Neural progenitor cell (in vitro differentiated cells): ENCODE data around the gene TYSND1. TPM values are rescaled to one million over a fixed set of nuclear protein-coding genes. Genes with fewer than 3 reads are reported as not detected.

Experiments used
- DNase-seq: peaks from one replicate; pipeline ENCODE4 v3.0.0-alpha.2; 2016; ENCODE audit warnings: low spot score
- H2AFZ ChIP-seq: fragments of 200-600 bp; sonication (generic); replicated peaks from 2 replicates; pipeline ENCODE4 v1.6.1; 2016; ENCODE audit warnings: antibody characterized with exemption
- H3F3A ChIP-seq: fragments of 200-600 bp; sonication (generic); 2 replicates; pipeline ENCODE4 v1.6.1; 2016; ENCODE audit warnings: antibody characterized with exemption, low read depth
- H3K27ac ChIP-seq: fragments of 200-600 bp; sonication (generic); 2 replicates; pipeline ENCODE4 v1.5.1; 2016; ENCODE audit warnings: mild to moderate bottlenecking
- H3K27me3 ChIP-seq: fragments of 200-600 bp; sonication (generic); 2 replicates; pipeline ENCODE4 v1.6.1; 2016; ENCODE audit warnings: mild to moderate bottlenecking, moderate library complexity
- H3K36me3 ChIP-seq: fragments of 200-600 bp; sonication (generic); 2 replicates; pipeline ENCODE4 v1.5.1; 2016
- H3K4me1 ChIP-seq: fragments of 200-600 bp; sonication (generic); 2 replicates; pipeline ENCODE4 v1.6.1; 2016; ENCODE audit warnings: mixed run types
- H3K4me2 ChIP-seq: fragments of 200-600 bp; sonication (generic); 2 replicates; pipeline ENCODE4 v1.6.1; 2016
- H3K4me3 ChIP-seq: fragments of 200-600 bp; sonication (generic); 2 replicates; pipeline ENCODE4 v1.5.1; 2016
- H3K79me2 ChIP-seq: fragments of 200-600 bp; sonication (generic); 2 replicates; pipeline ENCODE4 v1.6.1; 2016; ENCODE audit warnings: low read depth
- H3K9ac ChIP-seq: fragments of 200-600 bp; sonication (generic); 2 replicates; pipeline ENCODE4 v1.6.1; 2016
- H3K9me3 ChIP-seq: fragments of 200-600 bp; sonication (generic); 2 replicates; pipeline ENCODE4 v1.5.1; 2016; ENCODE audit warnings: low read depth
- H4K20me1 ChIP-seq: fragments of 200-600 bp; sonication (generic); 2 replicates; pipeline ENCODE4 v1.6.1; 2016; ENCODE audit warnings: low read depth
- H3K27ac Mint-ChIP-seq: 3 replicates; pipeline ENCODE4 v1.8.0; 2021; ENCODE audit warnings: mixed read lengths
- H3K27me3 Mint-ChIP-seq: 2 replicates; pipeline ENCODE4 v1.8.0; 2022; ENCODE audit warnings: low read depth, mild to moderate bottlenecking, inconsistent platforms, moderate library complexity, mixed read lengths; ENCODE audit not compliant: insufficient read depth
- H3K36me3 Mint-ChIP-seq: 3 replicates; pipeline ENCODE4 v1.8.0; 2021; ENCODE audit warnings: mixed read lengths
- H3K4me1 Mint-ChIP-seq: 3 replicates; pipeline ENCODE4 v1.8.0; 2021; ENCODE audit warnings: mixed read lengths
- H3K4me3 Mint-ChIP-seq: 3 replicates; pipeline ENCODE4 v1.8.0; 2021; ENCODE audit warnings: mild to moderate bottlenecking, moderate library complexity, mixed read lengths
- H3K9me3 Mint-ChIP-seq: 3 replicates; pipeline ENCODE4 v1.8.0; 2020; ENCODE audit warnings: mixed read lengths
- EZH2 ChIP-seq: fragments of 200-600 bp; sonication (generic); IDR thresholded peaks from 2 replicates; pipeline ENCODE4 v1.6.1; 2017; ENCODE audit warnings: antibody characterized with exemption, mild to moderate bottlenecking, moderate library complexity
- EZH2phosphoT487 ChIP-seq: fragments of 200-600 bp; sonication (generic); IDR thresholded peaks from 2 replicates; pipeline ENCODE4 v1.6.1; 2017; ENCODE audit warnings: antibody characterized with exemption
- total RNA-seq: library from RNA; depleted of rRNA; stranded (reverse); fragments of >200 nt; gene quantifications from 2 replicates; pipeline ENCODE4 v1.2.3, GENCODE V29; 2015; ENCODE audit warnings: low replicate concordance
- TF ChIP-seq, protein P1 (sequence below): fragments of 200-600 bp; sonication (generic); IDR thresholded peaks from 2 replicates; pipeline ENCODE4 v1.5.1; 2017; ENCODE audit warnings: antibody characterized with exemption, mild to moderate bottlenecking

The TYSND1 gene
- total RNA-seq, 1 donor from 2014 or later, result 7.7 TPM

DNA sequence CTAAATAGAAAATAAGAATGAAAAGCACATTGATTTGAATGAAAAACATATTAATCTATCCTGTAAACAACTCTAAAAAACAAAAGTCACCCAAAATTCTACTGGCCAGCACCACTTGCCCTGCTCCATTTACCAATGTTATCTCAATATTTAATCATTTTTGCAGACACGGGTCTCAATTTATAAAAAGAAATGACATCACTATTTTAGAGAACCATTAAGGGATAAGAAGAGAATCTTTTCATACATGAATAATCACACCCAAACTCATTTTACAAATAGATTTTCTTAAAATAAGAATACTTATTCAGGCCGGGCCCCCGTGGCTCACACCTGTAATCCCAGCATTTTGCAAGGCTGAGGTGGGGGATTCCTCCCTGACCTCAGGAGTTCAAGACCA lies 19.9 kb upstream of the TYSND1 start:
- Mint-ChIP-seq H3K27me3 (peaks cover 3% of the 10 kb centered on the region), H3K27ac (no peak overlapping the region), H3K9me3 (no peaks in the 10 kb centered on the region), H3K36me3 (peaks cover 13% of the 10 kb centered on the region), H3K4me1 (peaks cover 29% of the 10 kb centered on the region), H3K4me3 (no peak overlapping the region)
- Histone ChIP-seq H3K27ac (no peak overlapping the region), H3K36me3 (no peaks in the 10 kb centered on the region), H2AFZ (no peak overlapping the region), H3K9me3 (no peaks in the 10 kb centered on the region), H3K4me3 (no peak overlapping the region), H3K79me2 (peaks cover 85% of the 10 kb centered on the region), H3K4me1 (peaks cover 17% of the 10 kb centered on the region), H3K27me3 (no peaks in the 10 kb centered on the region), H4K20me1 (peaks cover 83% of the 10 kb centered on the region), H3K9ac (no peak overlapping the region), H3F3A (peaks cover 12% of the 10 kb centered on the region), H3K4me2 (no peak overlapping the region)
- TF ChIP-seq EZH2 (no peak), EZH2phosphoT487 (no peak)
- TF ChIP-seq, protein P1, sequence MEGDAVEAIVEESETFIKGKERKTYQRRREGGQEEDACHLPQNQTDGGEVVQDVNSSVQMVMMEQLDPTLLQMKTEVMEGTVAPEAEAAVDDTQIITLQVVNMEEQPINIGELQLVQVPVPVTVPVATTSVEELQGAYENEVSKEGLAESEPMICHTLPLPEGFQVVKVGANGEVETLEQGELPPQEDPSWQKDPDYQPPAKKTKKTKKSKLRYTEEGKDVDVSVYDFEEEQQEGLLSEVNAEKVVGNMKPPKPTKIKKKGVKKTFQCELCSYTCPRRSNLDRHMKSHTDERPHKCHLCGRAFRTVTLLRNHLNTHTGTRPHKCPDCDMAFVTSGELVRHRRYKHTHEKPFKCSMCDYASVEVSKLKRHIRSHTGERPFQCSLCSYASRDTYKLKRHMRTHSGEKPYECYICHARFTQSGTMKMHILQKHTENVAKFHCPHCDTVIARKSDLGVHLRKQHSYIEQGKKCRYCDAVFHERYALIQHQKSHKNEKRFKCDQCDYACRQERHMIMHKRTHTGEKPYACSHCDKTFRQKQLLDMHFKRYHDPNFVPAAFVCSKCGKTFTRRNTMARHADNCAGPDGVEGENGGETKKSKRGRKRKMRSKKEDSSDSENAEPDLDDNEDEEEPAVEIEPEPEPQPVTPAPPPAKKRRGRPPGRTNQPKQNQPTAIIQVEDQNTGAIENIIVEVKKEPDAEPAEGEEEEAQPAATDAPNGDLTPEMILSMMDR, result no peak
- DNase-seq, result no peak

DNA sequence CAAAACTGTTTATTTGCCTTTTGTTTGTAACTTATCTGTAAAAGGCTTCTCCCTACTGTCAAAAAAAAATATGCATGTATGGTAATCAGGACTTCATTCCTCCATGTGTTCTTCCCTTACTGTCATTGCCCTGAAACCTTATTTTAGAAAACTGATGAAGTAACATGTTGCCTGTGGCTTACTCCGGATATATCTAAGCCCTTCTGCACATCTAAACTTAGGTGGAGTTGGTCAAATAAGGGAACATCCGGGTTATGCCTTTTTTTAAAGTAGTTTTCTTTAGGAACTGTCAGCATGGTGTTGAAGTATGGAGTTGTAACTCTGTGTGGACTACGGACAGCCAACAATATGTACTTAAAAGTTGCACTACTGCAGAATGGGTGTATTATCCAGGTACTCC lies 17.7 kb upstream of the TYSND1 start:
- DNase-seq, result no peak
- Histone ChIP-seq H3K27me3 (no peaks in the 10 kb centered on the region), H3K9me3 (no peaks in the 10 kb centered on the region), H3K4me3 (no peak overlapping the region), H3F3A (no peaks in the 10 kb centered on the region), H2AFZ (no peak overlapping the region), H4K20me1 (peaks cover 91% of the 10 kb centered on the region), H3K4me1 (peaks cover 15% of the 10 kb centered on the region), H3K36me3 (no peaks in the 10 kb centered on the region), H3K9ac (no peak overlapping the region), H3K27ac (no peak overlapping the region), H3K4me2 (no peak overlapping the region), H3K79me2 (peaks cover 95% of the 10 kb centered on the region)
- no peak overlapping the region for H3K4me3 Mint-ChIP-seq
- peaks cover 3% of the 10 kb centered on the region for H3K27me3 Mint-ChIP-seq
- TF ChIP-seq EZH2phosphoT487 (no peak), EZH2 (no peak)
- TF ChIP-seq, protein P1, result no peak
- no peaks in the 10 kb centered on the region for H3K9me3 Mint-ChIP-seq
- peaks cover 16% of the 10 kb centered on the region for H3K36me3 Mint-ChIP-seq
- peaks cover 22% of the 10 kb centered on the region for H3K4me1 Mint-ChIP-seq
- no peak overlapping the region for H3K27ac Mint-ChIP-seq

DNA sequence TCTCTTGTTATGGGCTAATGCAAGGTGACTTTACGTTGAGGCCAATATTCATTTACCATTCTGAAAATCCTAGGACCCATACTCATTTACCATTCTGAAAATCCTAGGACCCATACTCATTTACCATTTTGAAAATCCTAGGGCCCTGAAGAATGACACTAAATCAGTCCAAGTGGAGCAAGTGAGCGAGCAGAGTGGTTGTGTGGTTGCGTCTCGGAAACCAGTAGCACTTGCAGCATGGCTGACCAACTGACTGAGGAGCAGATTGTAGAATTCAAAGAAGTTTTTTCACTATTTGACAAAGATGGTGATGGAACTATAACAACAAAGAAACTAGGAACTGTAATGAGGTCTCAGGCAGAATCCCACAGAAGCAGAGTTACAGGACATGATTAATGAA lies 16.9 kb upstream of the TYSND1 start:
- Histone ChIP-seq H3K9me3 (no peaks in the 10 kb centered on the region), H4K20me1 (peaks cover 83% of the 10 kb centered on the region), H3K4me2 (no peak overlapping the region), H3K79me2 (peaks cover 92% of the 10 kb centered on the region), H3K9ac (no peak overlapping the region), H2AFZ (no peak overlapping the region), H3K4me1 (peaks cover 11% of the 10 kb centered on the region), H3K27me3 (no peaks in the 10 kb centered on the region), H3K4me3 (no peak overlapping the region), H3F3A (no peaks in the 10 kb centered on the region), H3K27ac (no peak overlapping the region), H3K36me3 (peaks cover 3% of the 10 kb centered on the region)
- H3K4me3 Mint-ChIP-seq, result no peak overlapping the region
- H3K4me1 Mint-ChIP-seq, result peaks cover 15% of the 10 kb centered on the region
- no peak for DNase-seq
- no peak for TF ChIP-seq EZH2
- TF ChIP-seq EZH2phosphoT487, result no peak
- TF ChIP-seq, protein P1, result no peak
- H3K36me3 Mint-ChIP-seq, result peaks cover 18% of the 10 kb centered on the region
- H3K9me3 Mint-ChIP-seq, result no peaks in the 10 kb centered on the region
- no peaks in the 10 kb centered on the region for H3K27me3 Mint-ChIP-seq
- H3K27ac Mint-ChIP-seq, result no peak overlapping the region
